ENCODE measurements around the gene RASA3. TPM values are rescaled to one million over a fixed set of nuclear protein-coding genes. Genes with fewer than 3 reads are reported as not detected.

The RASA3 gene
- total and polyA plus RNA-seq, 2 of the 8 experiments (the other 6 are each of a cell fraction or from before 2014, with no cell fraction given) = 7.5 to 21.9 TPM

GRCh38 chr13:114066956-114067355 is 65.5 kb downstream of the RASA3 start (continued):
- TF ChIP-seq CHD7 (IDR thresholded peaks at IDR 0.05; ENCODE audit: insufficient replicate concordance, low read length) (no peak), SRF (IDR thresholded peaks at IDR 0.05; ENCODE audit: low read depth, low read length) (no peak), TCF12 (IDR thresholded peaks at IDR 0.05; ENCODE audit: low read depth, low read length) (no peak), CBX8 (IDR thresholded peaks at IDR 0.05; ENCODE audit: borderline replicate concordance, low read depth, low read length) (no peak), ATF2 (IDR thresholded peaks at IDR 0.05; ENCODE audit: low read length) (no peak), SP2 (IDR thresholded peaks at IDR 0.05; ENCODE audit: low read length) (no peak)
- TF ChIP-seq, protein P1, sequence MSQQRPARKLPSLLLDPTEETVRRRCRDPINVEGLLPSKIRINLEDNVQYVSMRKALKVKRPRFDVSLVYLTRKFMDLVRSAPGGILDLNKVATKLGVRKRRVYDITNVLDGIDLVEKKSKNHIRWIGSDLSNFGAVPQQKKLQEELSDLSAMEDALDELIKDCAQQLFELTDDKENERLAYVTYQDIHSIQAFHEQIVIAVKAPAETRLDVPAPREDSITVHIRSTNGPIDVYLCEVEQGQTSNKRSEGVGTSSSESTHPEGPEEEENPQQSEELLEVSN (IDR thresholded peaks at IDR 0.05) = no peak
